Activated naive CD4-positive, alpha-beta T cell treated with anti-CD3 and anti-CD28 coated beads, Interleukin-2, amount 50 U/mL, for 72 hours (primary cell): Measurements from ENCODE around the gene OCA2. TPM values are rescaled to one million over a fixed set of nuclear protein-coding genes. Genes with fewer than 3 reads are reported as not detected.
"Not testable (repeated sequence)": the region's sequence is repeated elsewhere in the genome, so short reads cannot be mapped to it uniquely, and the experiment has no call there.

Experiments used
- ATAC-seq, 2 donors: fragments of 150-1000 bp; cut with Tn5 transposase; 2 replicates each; pipeline ENCODE4 v1.10.0; 2021; ENCODE audit warnings: mild to moderate bottlenecking in 2 of 2, moderate library complexity in 2 of 2
- DNase-seq, 2 donors: peaks; one replicate each; pipeline ENCODE4 v3.0.0; 2021 to 2022; ENCODE audit warnings: low spot score in 2 of 2
- H3K27ac Mint-ChIP-seq, 2 donors: one replicate each; pipeline ENCODE4 v1.8.0; 2022; ENCODE audit warnings: mild to moderate bottlenecking in 2 of 2, mixed read lengths in 2 of 2
- H3K36me3 Mint-ChIP-seq, 2 donors: one replicate each; pipeline ENCODE4 v1.8.0; 2022; ENCODE audit warnings: mixed read lengths in 2 of 2
- H3K9me3 Mint-ChIP-seq, 2 donors: one replicate each; pipeline ENCODE4 v1.8.0; 2022; ENCODE audit warnings: mixed read lengths in 2 of 2
- total RNA-seq, 2 donors: library from RNA; stranded (reverse); gene quantifications; one replicate each; pipeline ENCODE4 v1.2.3, GENCODE V29; 2022

The OCA2 gene
- total RNA-seq, 2 donors from 2014 or later, result not detected

- Mint-ChIP-seq H3K9me3 (no peaks in the 10 kb centered on the region), H3K36me3 (no peaks in the 10 kb centered on the region), H3K27ac (no peak overlapping the region)
- ATAC-seq, result no peak
- DNase-seq, result no peak
Measured at GRCh38 chr15:28024889-28025250, 74.2 kb downstream of the OCA2 start.

- Mint-ChIP-seq H3K9me3 (no peaks in the 10 kb centered on the region), H3K36me3 (no peaks in the 10 kb centered on the region), H3K27ac (no peak overlapping the region)
- ATAC-seq, result no peak
- DNase-seq, result no peak
Measured at GRCh38 chr15:28023933-28024888, 74.9 kb downstream of the OCA2 start.

- Mint-ChIP-seq H3K9me3 (no peaks in the 10 kb centered on the region), H3K36me3 (no peaks in the 10 kb centered on the region), H3K27ac (no peak overlapping the region)
- ATAC-seq (no peak), DNase-seq (no peak)
Measured at GRCh38 chr15:28023422-28023821, 75.7 kb downstream of the OCA2 start.

- Mint-ChIP-seq H3K36me3 (no peaks in the 10 kb centered on the region), H3K27ac (no peak overlapping the region), H3K9me3 (no peaks in the 10 kb centered on the region)
- DNase-seq (no peak), ATAC-seq (no peak)
Measured at GRCh38 chr15:28022961-28023360, 76.2 kb downstream of the OCA2 start.

- DNase-seq (no peak), ATAC-seq (no peak)
- Mint-ChIP-seq H3K27ac (no peak overlapping the region), H3K36me3 (no peaks in the 10 kb centered on the region), H3K9me3 (no peaks in the 10 kb centered on the region)
Measured at GRCh38 chr15:28022181-28022580, 76.9 kb downstream of the OCA2 start.

GRCh38 chr15:28021281-28022039 lies 77.7 kb downstream of the OCA2 start:
- DNase-seq (no peak), ATAC-seq (no peak)
- Mint-ChIP-seq H3K36me3 (no peaks in the 10 kb centered on the region), H3K9me3 (no peaks in the 10 kb centered on the region), H3K27ac (no peak overlapping the region)

- ATAC-seq (no peak), DNase-seq (no peak)
- no peaks in the 10 kb centered on the region for H3K36me3 Mint-ChIP-seq
- no peak overlapping the region for H3K27ac Mint-ChIP-seq
- no peaks in the 10 kb centered on the region for H3K9me3 Mint-ChIP-seq
Measured at GRCh38 chr15:28020644-28021043, 78.5 kb downstream of the OCA2 start.

- no peak for DNase-seq
- no peak for ATAC-seq
- H3K27ac Mint-ChIP-seq, result no peak overlapping the region
- H3K9me3 Mint-ChIP-seq, result no peaks in the 10 kb centered on the region
- H3K36me3 Mint-ChIP-seq, result no peaks in the 10 kb centered on the region
Measured at GRCh38 chr15:28019594-28020309, 79.4 kb downstream of the OCA2 start.

GRCh38 chr15:28018291-28019044 lies 80.6 kb downstream of the OCA2 start:
- no peaks in the 10 kb centered on the region for H3K36me3 Mint-ChIP-seq
- H3K9me3 Mint-ChIP-seq, result no peaks in the 10 kb centered on the region
- peak overlapping the region in 1 of 2 donors; percentile 79 for H3K27ac Mint-ChIP-seq
- ATAC-seq (no peak), DNase-seq (no peak)

- no peak for DNase-seq
- no peaks in the 10 kb centered on the region for H3K36me3 Mint-ChIP-seq
- no peak for ATAC-seq
- no peak overlapping the region for H3K27ac Mint-ChIP-seq
- H3K9me3 Mint-ChIP-seq, result no peaks in the 10 kb centered on the region
Measured at GRCh38 chr15:28017423-28017924, 81.6 kb downstream of the OCA2 start.

GRCh38 chr15:28015855-28016254 lies 83.3 kb downstream of the OCA2 start:
- H3K9me3 Mint-ChIP-seq, result no peaks in the 10 kb centered on the region
- DNase-seq (no peak), ATAC-seq (no peak)
- no peak overlapping the region for H3K27ac Mint-ChIP-seq
- H3K36me3 Mint-ChIP-seq, result no peaks in the 10 kb centered on the region

- Mint-ChIP-seq H3K27ac (no peak overlapping the region), H3K9me3 (no peaks in the 10 kb centered on the region), H3K36me3 (no peaks in the 10 kb centered on the region)
- DNase-seq (no peak), ATAC-seq (no peak)
Measured at GRCh38 chr15:28014623-28015200, 84.4 kb downstream of the OCA2 start.

GRCh38 chr15:28013976-28014375 lies 85.1 kb downstream of the OCA2 start:
- DNase-seq (no peak), ATAC-seq (no peak)
- Mint-ChIP-seq H3K9me3 (no peaks in the 10 kb centered on the region), H3K36me3 (no peaks in the 10 kb centered on the region), H3K27ac (no peak overlapping the region)

GRCh38 chr15:28013480-28013879 lies 85.6 kb downstream of the OCA2 start:
- H3K27ac Mint-ChIP-seq, result peak overlapping the region in 1 of 2 donors; percentile 60
- ATAC-seq, result no peak

GRCh38 chr15:28012231-28012630 lies 86.9 kb downstream of the OCA2 start:
- Mint-ChIP-seq H3K36me3 (no peaks in the 10 kb centered on the region), H3K9me3 (peaks cover 0 to 5% of the 10 kb centered on the region in 2 donors), H3K27ac (no peak overlapping the region)
- ATAC-seq (no peak), DNase-seq (no peak)

More at GRCh38 chr15:28013480-28013879, 85.6 kb downstream of the OCA2 start:
- Mint-ChIP-seq H3K36me3 (no peaks in the 10 kb centered on the region), H3K9me3 (peaks cover 0 to under 1% of the 10 kb centered on the region in 2 donors)
- no peak for DNase-seq

- H3K9me3 Mint-ChIP-seq, DNase-seq, H3K27ac Mint-ChIP-seq, H3K36me3 Mint-ChIP-seq, ATAC-seq: not testable (repeated sequence)
Measured at GRCh38 chr15:28008175-28008574, 90.9 kb downstream of the OCA2 start.
